K562 (cell line): Measurements from ENCODE around the gene LRP10. TPM values are rescaled to one million over a fixed set of nuclear protein-coding genes. Genes with fewer than 3 reads are reported as not detected.

Experiments
- BCOR ChIP-seq: fragments of 450-650 bp; IDR thresholded peaks from 2 replicates; pipeline ENCODE4 v1.6.1; 2016
- CTCF ChIP-seq, 3 experiments: IDR thresholded peaks in 2 of 3; conservative IDR thresholded peaks in 1 of 3; 2 replicates each; pipeline ENCODE4 v1.5.1; 2011 to 2012; ENCODE audit warnings: low read length in 3 of 3, mild to moderate bottlenecking in 3 of 3, control low read depth in 2 of 3, improper control_type of control experiment in 1 of 3, inconsistent platforms in 1 of 3, low read depth in 1 of 3, mixed read lengths in 1 of 3, moderate library complexity in 1 of 3; ENCODE audit not compliant: insufficient read depth in 2 of 3
- ERF ChIP-seq: fragments of 450-650 bp; formaldehyde crosslinking; IDR thresholded peaks from 2 replicates; pipeline ENCODE4 v1.4.0; 2020; ENCODE audit warnings: mild to moderate bottlenecking, mixed read lengths
- HBP1 ChIP-seq: fragments of 450-650 bp; formaldehyde crosslinking; IDR thresholded peaks from 2 replicates; pipeline ENCODE4 v1.4.0; 2022; ENCODE audit warnings: missing genetic modification characterization
- HDAC6 ChIP-seq: IDR thresholded peaks from 2 replicates; pipeline ENCODE4 v1.6.1; 2012; ENCODE audit warnings: low read depth, mild to moderate bottlenecking, control low read depth, inconsistent platforms, low read length, moderate library complexity
- HMGN3 ChIP-seq: IDR thresholded peaks from 2 replicates; pipeline ENCODE4 v1.6.1; 2011; ENCODE audit warnings: borderline replicate concordance, low read depth, mild to moderate bottlenecking, mixed read lengths, low read length; ENCODE audit not compliant: insufficient read length; ENCODE audit errors: extremely low read depth
- KDM5B ChIP-seq: fragments of 200-600 bp; sonication (generic); IDR thresholded peaks from 2 replicates; pipeline ENCODE4 v1.6.1; 2012; ENCODE audit warnings: low read depth, mild to moderate bottlenecking, moderate library complexity, low read length, control low read depth, inconsistent platforms; ENCODE audit not compliant: insufficient replicate concordance
- MEIS2 ChIP-seq: fragments of 450-650 bp; IDR thresholded peaks from 2 replicates; pipeline ENCODE4 v1.6.1; 2014; ENCODE audit warnings: mild to moderate bottlenecking; ENCODE audit not compliant: partially characterized antibody
- PPARD ChIP-seq: fragments of 250-450 bp; sonication (Bioruptor Pico); IDR thresholded peaks from 2 replicates; pipeline ENCODE4 v1.8.0; 2022; ENCODE audit warnings: inconsistent platforms, mild to moderate bottlenecking, moderate library complexity
- PURB ChIP-seq: sonication (generic); formaldehyde crosslinking; IDR thresholded peaks from 2 replicates; pipeline ENCODE4 v1.9.0; 2021; ENCODE audit warnings: low read depth, mild to moderate bottlenecking, missing genetic modification reagents
- RHOXF2B ChIP-seq: fragments of 250-450 bp; sonication (Bioruptor Pico); conservative IDR thresholded peaks from 2 replicates; pipeline ENCODE4 v1.5.1; 2021
- SMAD3 ChIP-seq: fragments of 450-650 bp; formaldehyde crosslinking; conservative IDR thresholded peaks from 2 replicates; pipeline ENCODE4 v1.4.0; 2020; ENCODE audit warnings: mild to moderate bottlenecking
- SMARCE1 ChIP-seq: fragments of 450-650 bp; IDR thresholded peaks from 2 replicates; pipeline ENCODE4 v1.7.1; 2016; ENCODE audit warnings: mild to moderate bottlenecking
- TAF9B ChIP-seq: fragments of 450-650 bp; IDR thresholded peaks from 2 replicates; pipeline ENCODE4 v1.6.1; 2018; ENCODE audit warnings: mild to moderate bottlenecking; ENCODE audit not compliant: partially characterized antibody
- YBX1 ChIP-seq: fragments of 450-650 bp; IDR thresholded peaks from 2 replicates; pipeline ENCODE4 v1.7.1; 2016; ENCODE audit warnings: mild to moderate bottlenecking
- ZBTB26 ChIP-seq: fragments of 450-650 bp; formaldehyde crosslinking; IDR thresholded peaks from 2 replicates; pipeline ENCODE4 v1.4.0; 2022; ENCODE audit warnings: missing genetic modification characterization
- ZBTB43 ChIP-seq: sonication (generic); formaldehyde crosslinking; IDR thresholded peaks from 2 replicates; pipeline ENCODE4 v1.8.0; 2023; ENCODE audit warnings: mild to moderate bottlenecking, missing genetic modification reagents
- ZEB2 ChIP-seq: fragments of 450-650 bp; IDR thresholded peaks from 2 replicates; pipeline ENCODE4 v1.6.1; 2016
- ZNF175 ChIP-seq: fragments of 200-800 bp; sonication (Bioruptor generic); IDR thresholded peaks from 2 replicates; pipeline ENCODE4 v1.6.1; 2016; ENCODE audit warnings: low read depth, mild to moderate bottlenecking, missing genetic modification characterization, missing compliant biosample characterization
- ZNF224 ChIP-seq: sonication (generic); formaldehyde crosslinking; IDR thresholded peaks from 2 replicates; pipeline ENCODE4 v1.8.0; 2022; ENCODE audit warnings: mild to moderate bottlenecking, missing genetic modification reagents
- ZNF444 ChIP-seq: fragments of 250-450 bp; sonication (Bioruptor Pico); IDR thresholded peaks from 2 replicates; pipeline ENCODE4 v1.4.0; 2020; ENCODE audit warnings: mild to moderate bottlenecking, moderate library complexity
- ZNF696 ChIP-seq: fragments of 250-450 bp; sonication (Bioruptor Pico); conservative IDR thresholded peaks from 2 replicates; pipeline ENCODE4 v1.4.0; 2020; ENCODE audit warnings: mild to moderate bottlenecking, moderate library complexity
- ZNF778 ChIP-seq: fragments of 450-650 bp; formaldehyde crosslinking; IDR thresholded peaks from 2 replicates; pipeline ENCODE4 v1.4.0; 2020; ENCODE audit warnings: mild to moderate bottlenecking, moderate library complexity
- ZNF79 ChIP-seq: fragments of 250-450 bp; sonication (Bioruptor Pico); IDR thresholded peaks from 2 replicates; pipeline ENCODE4 v1.4.0; 2020; ENCODE audit warnings: low read depth, mild to moderate bottlenecking, moderate library complexity
- polyA plus RNA-seq, 8 experiments: library from polyadenylated mRNA; depleted of rRNA in 4 of 8; stranded (reverse) in 5 of 8; unstranded in 3 of 8; fragments of >200 nt; fragmentation: Nextera tagmentation in 2 of 8; fragmentation: Illumina TruSeq in 1 of 8; extraction: Ambion mirVana in 2 of 8; extraction: Trizol in 1 of 8; gene quantifications; 2 replicates each; pipeline versions ENCODE4 v1.2.1 to v1.2.3, GENCODE V29; 2011 to 2014; ENCODE audit warnings: inconsistent platforms in 1 of 8, missing spikeins in 1 of 8
- total RNA-seq, 7 experiments: library from RNA; depleted of rRNA in 6 of 7; stranded (reverse); fragments of >200 nt in 6 of 7; fragmentation: Illumina TruSeq in 2 of 7; extraction: Trizol in 2 of 7; gene quantifications; 2 replicates each; pipeline versions ENCODE4 v1.2.1 to v1.2.3, GENCODE V29; 2011 to 2021; ENCODE audit warnings: low replicate concordance in 1 of 7
- TF ChIP-seq, protein P1 (sequence below): fragments of 450-650 bp; IDR thresholded peaks from 2 replicates; pipeline ENCODE4 v1.6.1; 2016; ENCODE audit warnings: missing biosample characterization, missing genetic modification characterization

Gene LRP10
- total and polyA plus RNA-seq, 9 of the 15 experiments (the other 6 are each of a cell fraction or from before 2014, with no cell fraction given): 1.3 to 45.5 (median 10.9) TPM

GRCh38 chr14:22870811-22871223 is 723 bp upstream of the LRP10 start (continued):
- no peak for TF ChIP-seq ZBTB26
- TF ChIP-seq PPARD (CRISPR knock-in tag): no peak
- TF ChIP-seq ZNF778: no peak
- peak; percentile 82 for TF ChIP-seq BCOR
- TF ChIP-seq CTCF (IDR thresholded peaks at IDR 0.05 in 2 of 3, conservative IDR thresholded peaks at IDR 0.05 in 1 of 3; ENCODE audit: insufficient read depth in 2 of 3, low read depth in 1 of 3, low read length in 3 of 3): no peak
- TF ChIP-seq PURB (CRISPR knock-in tag): no peak
- no peak for TF ChIP-seq RHOXF2B (CRISPR knock-in tag)
- TF ChIP-seq HDAC6: no peak
- TF ChIP-seq MEIS2: no peak
- TF ChIP-seq ERF (CRISPR knock-in tag): no peak
- no peak for TF ChIP-seq ZNF444
- no peak for TF ChIP-seq SMAD3 (CRISPR knock-in tag)
- no peak for TF ChIP-seq ZBTB43 (CRISPR knock-in tag)
- TF ChIP-seq, protein P1, sequence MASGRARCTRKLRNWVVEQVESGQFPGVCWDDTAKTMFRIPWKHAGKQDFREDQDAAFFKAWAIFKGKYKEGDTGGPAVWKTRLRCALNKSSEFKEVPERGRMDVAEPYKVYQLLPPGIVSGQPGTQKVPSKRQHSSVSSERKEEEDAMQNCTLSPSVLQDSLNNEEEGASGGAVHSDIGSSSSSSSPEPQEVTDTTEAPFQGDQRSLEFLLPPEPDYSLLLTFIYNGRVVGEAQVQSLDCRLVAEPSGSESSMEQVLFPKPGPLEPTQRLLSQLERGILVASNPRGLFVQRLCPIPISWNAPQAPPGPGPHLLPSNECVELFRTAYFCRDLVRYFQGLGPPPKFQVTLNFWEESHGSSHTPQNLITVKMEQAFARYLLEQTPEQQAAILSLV (tag): no peak
- peak; percentile 12 for TF ChIP-seq TAF9B
- TF ChIP-seq ZNF175 (CRISPR knock-in tag): peak; percentile 40; the same call in 1 of the 2 replicates
- no peak for TF ChIP-seq KDM5B
- TF ChIP-seq YBX1: no peak
- no peak for TF ChIP-seq ZNF79 (CRISPR knock-in tag)
- no peak for TF ChIP-seq HMGN3
- TF ChIP-seq ZNF696 (CRISPR knock-in tag): no peak
- TF ChIP-seq SMARCE1: 0 out of 2 replicates have a peak, but pooled peaks have one; percentile 4
- no peak for TF ChIP-seq HBP1 (CRISPR knock-in tag)
- TF ChIP-seq ZNF224 (CRISPR knock-in tag): no peak
- peak; percentile 60 for TF ChIP-seq ZEB2
